Dendritic cell treated with granulocyte-macrophage colony-stimulating factor and Interleukin-4, amounts not matched to agents 40 ng/mL and 50 ng/mL, for 4 days (primary cell): ENCODE results near the gene RAB3B.
"Not testable (repeated sequence)": the region's sequence is repeated elsewhere in the genome, so short reads cannot be mapped to it uniquely, and the experiment has no call there.

Source experiments
- H3K27ac Mint-ChIP-seq: one replicate; pipeline ENCODE4 v1.8.0; 2022; ENCODE audit warnings: mild to moderate bottlenecking, mixed read lengths
- H3K27me3 Mint-ChIP-seq: one replicate; pipeline ENCODE4 v1.8.0; 2022; ENCODE audit warnings: mild to moderate bottlenecking, mixed read lengths
- H3K36me3 Mint-ChIP-seq: one replicate; pipeline ENCODE4 v1.8.0; 2022; ENCODE audit warnings: low read depth, mixed read lengths
- H3K4me1 Mint-ChIP-seq: one replicate; pipeline ENCODE4 v1.8.0; 2022; ENCODE audit warnings: low read depth, mixed read lengths
- H3K4me3 Mint-ChIP-seq: one replicate; pipeline ENCODE4 v1.8.0; 2022; ENCODE audit warnings: mild to moderate bottlenecking, moderate library complexity, mixed read lengths
- H3K9me3 Mint-ChIP-seq: one replicate; pipeline ENCODE4 v1.8.0; 2022; ENCODE audit warnings: mixed read lengths
- intact Hi-C: fragments of 100-400 bp; cut with micrococcal nuclease; formaldehyde crosslinking; loops from one replicate; pipeline ENCODE4 v1.15.0; 2022

Gene RAB3B

DNA sequence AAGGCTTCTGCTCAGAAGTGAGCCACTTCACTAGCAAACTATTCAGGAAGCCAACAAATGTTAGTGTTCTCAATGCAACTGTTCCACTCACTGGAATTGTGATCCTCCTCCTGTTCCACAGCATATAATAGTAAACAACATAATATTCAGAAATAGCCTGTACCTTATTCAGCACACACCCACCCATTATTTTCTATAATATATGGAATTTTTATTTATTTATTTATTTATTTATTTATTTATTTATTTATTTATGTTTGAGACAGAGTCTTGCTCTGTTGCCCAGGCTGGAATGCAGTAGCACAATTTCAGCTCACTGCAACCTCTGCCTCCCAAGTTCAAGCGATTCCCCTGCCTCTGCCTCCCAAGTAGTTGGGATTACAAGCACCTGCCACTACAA is 117.2 kb downstream of the RAB3B start:
- H3K4me1 Mint-ChIP-seq = peaks cover 43% of the 10 kb centered on the region
- H3K27ac Mint-ChIP-seq, H3K27me3 Mint-ChIP-seq, H3K9me3 Mint-ChIP-seq, H3K4me3 Mint-ChIP-seq, intact Hi-C loops: not testable (repeated sequence)
- H3K36me3 Mint-ChIP-seq = peaks cover 45% of the 10 kb centered on the region

DNA sequence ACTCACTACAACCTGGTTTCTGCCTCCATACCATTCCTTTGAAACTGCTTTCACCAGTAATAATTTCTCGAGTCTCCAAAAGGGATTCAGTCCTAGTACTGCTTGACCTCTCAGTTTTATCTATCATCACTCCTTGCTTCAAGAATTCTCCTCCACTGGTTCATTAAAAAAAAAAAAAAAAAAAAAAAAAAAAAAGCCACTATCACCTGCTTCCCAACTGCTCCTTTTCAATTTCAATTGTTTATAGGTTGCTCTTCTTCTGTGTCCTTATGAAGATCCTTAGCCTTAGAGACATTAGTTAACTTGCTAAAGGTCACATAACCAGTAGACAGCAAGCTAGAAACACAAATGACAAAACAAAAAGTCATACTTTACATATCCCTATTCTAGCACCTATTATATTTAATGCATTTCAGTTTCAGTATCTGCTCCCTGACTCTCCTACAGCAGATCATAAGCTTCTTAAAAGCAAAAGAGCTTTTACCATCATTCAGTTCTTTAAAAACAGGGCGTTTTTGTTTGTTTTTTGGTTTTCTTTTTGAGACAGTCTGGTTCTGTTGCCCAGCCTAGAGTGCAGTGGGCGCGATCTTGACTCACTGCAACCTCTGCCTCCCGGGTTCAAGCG is 119.0 kb downstream of the RAB3B start:
- Mint-ChIP-seq H3K4me3 (no peak overlapping the region), H3K27me3 (no peaks in the 10 kb centered on the region), H3K27ac (no peak overlapping the region), H3K9me3 (no peaks in the 10 kb centered on the region), H3K36me3 (peaks cover 50% of the 10 kb centered on the region), H3K4me1 (peaks cover 58% of the 10 kb centered on the region)
- intact Hi-C loops = no loop called here

DNA sequence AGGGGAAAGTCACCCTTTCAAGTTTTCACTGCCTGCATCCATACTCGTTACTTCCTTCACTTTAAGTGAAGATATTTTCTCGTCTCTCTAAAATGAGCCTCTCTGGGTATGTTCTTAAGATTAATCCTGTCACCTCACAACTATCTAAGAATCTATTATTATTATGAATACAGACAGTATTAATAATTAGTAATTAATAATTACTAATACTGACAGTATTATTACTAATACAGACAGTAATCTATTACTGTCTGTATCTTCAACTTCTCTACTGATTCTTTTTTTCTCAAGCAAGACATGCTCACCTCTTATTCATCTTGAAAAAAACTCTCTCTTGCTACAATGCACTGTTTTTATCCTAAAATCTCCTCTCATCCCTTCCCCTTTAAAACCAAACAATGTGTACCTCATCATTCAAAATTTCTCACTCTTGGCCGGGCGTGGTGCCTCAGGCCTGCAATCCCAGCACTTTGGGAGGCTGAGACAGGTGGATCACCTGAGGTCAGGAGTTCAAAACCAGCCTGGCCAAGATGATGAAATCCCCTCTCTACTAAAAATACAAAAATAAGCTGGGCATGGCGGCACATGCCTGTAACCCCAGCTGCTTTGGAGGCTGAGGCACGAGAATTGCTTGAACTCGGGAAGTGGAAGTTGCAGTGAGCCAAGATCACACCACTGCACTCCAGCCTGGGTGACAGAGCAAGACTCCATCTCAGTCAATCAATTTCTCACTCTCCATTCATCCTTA is 119.7 kb downstream of the RAB3B start:
- peak overlapping the region; percentile 1 for H3K27ac Mint-ChIP-seq
- H3K4me1 Mint-ChIP-seq = peaks cover 57% of the 10 kb centered on the region
- H3K4me3 Mint-ChIP-seq = no peak overlapping the region
- intact Hi-C loops = no loop called here
- H3K9me3 Mint-ChIP-seq = no peaks in the 10 kb centered on the region
- peaks cover 50% of the 10 kb centered on the region for H3K36me3 Mint-ChIP-seq
- H3K27me3 Mint-ChIP-seq = no peaks in the 10 kb centered on the region

DNA sequence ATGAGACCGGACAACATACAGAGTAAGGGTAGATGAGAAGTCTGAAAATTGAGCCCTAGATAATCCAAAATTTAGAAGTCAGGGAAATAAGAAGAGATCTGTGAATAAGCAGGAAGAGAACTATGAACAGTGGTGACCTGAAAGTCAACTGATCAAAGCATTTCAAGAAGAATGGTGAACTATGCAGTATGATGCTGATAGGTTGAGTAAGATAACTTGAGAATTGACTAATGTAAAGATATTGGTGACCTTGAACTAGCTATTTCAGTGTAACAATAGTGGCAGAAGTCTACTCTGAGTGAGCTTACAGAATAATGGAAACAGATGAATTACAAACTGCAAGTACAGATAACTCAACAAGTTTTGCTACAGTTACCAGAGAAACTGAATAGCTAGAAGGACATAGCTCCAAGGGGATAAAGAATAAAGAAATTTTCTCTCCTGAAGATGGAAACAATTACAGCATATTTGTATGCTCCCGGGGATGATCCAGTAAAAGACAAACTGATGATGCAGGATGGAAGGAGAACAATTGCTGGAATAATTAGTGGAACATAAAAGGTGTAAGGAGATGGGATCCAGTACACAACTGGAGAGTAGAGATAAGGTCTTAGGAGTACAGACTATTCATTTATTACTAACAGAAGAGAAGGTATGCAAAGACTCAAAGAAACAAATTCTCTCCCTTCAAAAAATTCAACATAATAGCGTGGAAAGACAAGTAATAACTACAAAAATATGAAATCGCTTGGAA is 122.8 kb downstream of the RAB3B start:
- intact Hi-C loops = no loop called here
- peaks cover 34% of the 10 kb centered on the region for H3K36me3 Mint-ChIP-seq
- H3K4me3 Mint-ChIP-seq = no peak overlapping the region
- H3K4me1 Mint-ChIP-seq = peaks cover 55% of the 10 kb centered on the region
- H3K27ac Mint-ChIP-seq = no peak overlapping the region
- no peaks in the 10 kb centered on the region for H3K27me3 Mint-ChIP-seq
- H3K9me3 Mint-ChIP-seq = no peaks in the 10 kb centered on the region

DNA sequence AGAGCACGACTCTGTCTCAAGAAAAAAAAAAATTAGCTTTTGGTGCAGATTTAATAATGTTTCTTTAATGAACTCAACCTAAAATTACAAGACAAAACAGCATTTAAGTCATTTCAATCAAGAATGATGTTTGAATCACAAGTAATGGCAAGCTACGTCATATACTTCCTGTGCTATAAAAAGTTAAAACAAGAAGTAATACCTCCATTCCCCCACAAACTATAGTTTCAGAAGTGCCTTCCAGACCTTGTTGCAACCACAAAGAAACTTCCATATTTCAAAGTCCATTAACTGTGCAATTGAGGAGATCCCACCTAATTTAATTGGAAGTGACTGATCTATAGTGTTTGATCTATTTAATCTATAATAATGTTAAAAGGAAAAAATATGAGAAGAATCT is 127.1 kb downstream of the RAB3B start:
- Mint-ChIP-seq H3K27ac (no peak overlapping the region), H3K36me3 (peaks cover 16% of the 10 kb centered on the region), H3K27me3 (no peaks in the 10 kb centered on the region), H3K4me3 (no peak overlapping the region), H3K9me3 (no peaks in the 10 kb centered on the region), H3K4me1 (peaks cover 29% of the 10 kb centered on the region)
- intact Hi-C loops = no loop called here

DNA sequence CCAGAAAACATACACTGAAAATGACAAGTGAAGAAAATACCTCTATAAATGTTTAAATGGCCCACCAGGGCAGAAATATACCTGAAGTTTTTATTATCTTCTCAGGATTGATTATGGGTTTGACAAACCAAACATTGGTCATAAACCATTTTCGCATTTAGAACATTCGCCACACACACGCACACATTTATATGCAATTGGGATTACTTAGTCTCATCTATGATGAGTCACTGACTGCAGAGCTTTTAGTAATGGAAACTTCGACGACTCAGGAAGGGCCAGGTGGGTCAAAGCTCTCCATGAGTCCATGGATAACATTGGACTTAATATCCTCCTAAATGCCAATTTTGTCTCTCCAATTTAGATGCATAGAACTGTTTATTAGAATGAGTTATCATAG is 128.8 kb downstream of the RAB3B start:
- Mint-ChIP-seq H3K27me3 (no peaks in the 10 kb centered on the region), H3K36me3 (peaks cover 12% of the 10 kb centered on the region), H3K4me3 (no peak overlapping the region), H3K4me1 (peaks cover 12% of the 10 kb centered on the region), H3K9me3 (no peaks in the 10 kb centered on the region), H3K27ac (no peak overlapping the region)
- intact Hi-C loops = no loop called here

DNA sequence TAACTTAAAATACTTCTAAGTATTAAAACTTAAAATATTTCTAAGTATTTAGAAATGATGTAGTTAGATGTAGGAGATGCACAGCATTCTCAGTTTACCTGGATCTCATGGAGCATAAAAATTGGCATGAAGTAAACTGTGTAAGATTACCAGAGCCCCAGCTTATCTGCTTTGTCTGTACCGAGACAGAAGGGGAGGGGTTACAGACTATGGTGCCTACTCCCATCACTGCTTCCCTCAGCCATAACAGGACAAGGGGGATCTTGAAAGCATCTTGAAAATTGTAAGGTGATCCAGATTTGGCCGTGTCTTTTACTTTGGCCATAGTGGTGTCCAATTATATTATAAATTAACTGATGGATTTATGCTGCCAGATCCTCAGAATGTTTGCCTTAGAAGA is 130.8 kb downstream of the RAB3B start:
- Mint-ChIP-seq H3K36me3 (peaks cover 31% of the 10 kb centered on the region), H3K9me3 (no peaks in the 10 kb centered on the region), H3K4me3 (no peak overlapping the region), H3K27ac (no peak overlapping the region), H3K27me3 (no peaks in the 10 kb centered on the region), H3K4me1 (peaks cover 17% of the 10 kb centered on the region)
- intact Hi-C loops = no loop called here

DNA sequence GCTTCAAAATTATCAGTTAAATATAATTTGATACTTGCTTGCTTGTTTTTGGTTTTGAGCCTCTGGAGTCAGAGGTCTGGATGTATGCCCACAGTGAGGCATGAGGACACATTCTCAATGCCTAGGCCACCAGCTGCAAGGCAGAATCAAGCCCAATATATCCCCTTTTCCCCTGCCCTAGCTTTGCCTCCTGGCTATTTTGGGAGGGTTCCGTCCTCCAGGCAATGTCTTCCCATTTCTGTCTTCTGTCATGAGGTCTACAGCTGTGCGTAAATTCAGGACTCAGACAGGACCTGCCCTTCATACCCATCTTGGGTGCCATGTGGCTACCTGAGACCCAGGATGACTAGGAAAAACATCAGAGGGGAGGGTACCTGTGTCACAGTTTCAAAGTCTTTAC is 131.2 kb downstream of the RAB3B start:
- peaks cover 35% of the 10 kb centered on the region for H3K36me3 Mint-ChIP-seq
- H3K4me1 Mint-ChIP-seq = peaks cover 17% of the 10 kb centered on the region
- H3K27ac Mint-ChIP-seq = no peak overlapping the region
- H3K4me3 Mint-ChIP-seq = no peak overlapping the region
- intact Hi-C loops = no loop called here
- no peaks in the 10 kb centered on the region for H3K27me3 Mint-ChIP-seq
- H3K9me3 Mint-ChIP-seq = no peaks in the 10 kb centered on the region

DNA sequence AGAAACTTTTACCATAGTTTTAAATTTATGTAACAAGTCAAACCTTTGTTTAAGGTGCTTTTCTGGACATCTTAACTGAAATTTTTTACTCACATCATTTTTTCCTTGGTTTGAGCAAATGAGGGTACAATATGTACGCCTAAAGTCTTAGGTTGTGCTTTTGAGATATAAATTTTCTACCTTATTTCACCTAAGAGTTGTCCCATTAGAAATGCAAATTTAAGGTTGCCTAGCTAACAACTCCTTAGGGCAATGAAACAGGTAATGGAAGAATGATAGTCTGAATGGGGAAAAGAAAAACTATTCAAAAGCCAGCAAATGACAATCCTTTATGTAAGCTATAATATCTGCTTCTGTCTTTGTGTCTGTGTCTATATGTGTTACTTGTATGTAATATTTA is 131.6 kb downstream of the RAB3B start:
- H3K4me1 Mint-ChIP-seq = peaks cover 17% of the 10 kb centered on the region
- H3K27ac Mint-ChIP-seq = no peak overlapping the region
- no peaks in the 10 kb centered on the region for H3K9me3 Mint-ChIP-seq
- H3K27me3 Mint-ChIP-seq = no peaks in the 10 kb centered on the region
- intact Hi-C loops = no loop called here
- H3K4me3 Mint-ChIP-seq = no peak overlapping the region
- peaks cover 40% of the 10 kb centered on the region for H3K36me3 Mint-ChIP-seq
